ENCODE results near the gene CEBPZOS.
A peak's percentile ranks its signal among the peaks of the same experiment; 100 is the strongest.

CEBPZOS gene

DNA sequence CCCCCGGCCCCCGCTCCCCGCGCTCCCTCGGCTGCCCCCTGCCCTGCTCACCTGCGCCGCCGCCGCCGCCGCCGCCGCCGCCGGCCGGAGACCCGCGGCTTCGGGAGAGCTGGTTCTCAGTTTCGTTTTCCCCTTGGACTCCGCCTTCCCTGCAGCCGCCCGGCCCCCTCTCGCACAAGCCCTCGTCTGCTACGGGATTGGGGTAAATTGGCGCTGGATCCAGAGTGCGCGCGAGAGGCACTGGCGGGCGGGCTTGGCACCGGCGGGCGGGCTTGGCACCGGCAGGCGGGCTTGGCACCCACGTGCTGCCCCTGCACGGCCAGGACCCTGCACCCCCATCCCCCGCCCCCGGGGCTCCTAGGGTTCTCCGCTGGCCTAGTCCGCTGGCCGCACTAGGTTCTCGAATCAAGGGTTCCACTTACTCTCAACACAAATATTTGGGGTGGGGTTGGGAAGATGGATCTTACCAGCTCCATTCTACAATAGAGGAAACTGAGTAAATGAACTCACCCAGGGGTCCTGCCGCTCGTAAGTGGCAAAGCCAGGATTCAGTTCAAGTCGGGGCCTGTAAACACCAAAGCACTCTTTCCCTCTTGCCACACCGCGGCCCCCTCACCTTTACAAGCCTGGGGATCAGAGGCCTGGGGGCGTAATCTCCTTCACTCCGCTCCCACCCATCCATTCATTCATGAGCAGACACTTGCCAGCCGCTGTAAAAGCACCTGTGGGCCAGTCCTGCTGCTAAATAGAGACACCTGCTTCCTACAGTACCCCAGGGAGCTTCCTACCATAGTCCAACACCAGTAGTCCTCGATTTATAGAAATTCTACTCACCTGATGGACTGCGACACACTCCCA, 39.2 kb upstream of the CEBPZOS start, which contains the start of gene EIF2AK2:
EIF2AK2 (minus strand) TSS at position 124 of the 858 bp plus-strand sequence. CDS start 9,174 bp downstream, outside the sequence.
- DNase-seq (ENCODE audit: extremely low read depth, low read depth) = peak; percentile 45
- TF ChIP-seq, protein P1, sequence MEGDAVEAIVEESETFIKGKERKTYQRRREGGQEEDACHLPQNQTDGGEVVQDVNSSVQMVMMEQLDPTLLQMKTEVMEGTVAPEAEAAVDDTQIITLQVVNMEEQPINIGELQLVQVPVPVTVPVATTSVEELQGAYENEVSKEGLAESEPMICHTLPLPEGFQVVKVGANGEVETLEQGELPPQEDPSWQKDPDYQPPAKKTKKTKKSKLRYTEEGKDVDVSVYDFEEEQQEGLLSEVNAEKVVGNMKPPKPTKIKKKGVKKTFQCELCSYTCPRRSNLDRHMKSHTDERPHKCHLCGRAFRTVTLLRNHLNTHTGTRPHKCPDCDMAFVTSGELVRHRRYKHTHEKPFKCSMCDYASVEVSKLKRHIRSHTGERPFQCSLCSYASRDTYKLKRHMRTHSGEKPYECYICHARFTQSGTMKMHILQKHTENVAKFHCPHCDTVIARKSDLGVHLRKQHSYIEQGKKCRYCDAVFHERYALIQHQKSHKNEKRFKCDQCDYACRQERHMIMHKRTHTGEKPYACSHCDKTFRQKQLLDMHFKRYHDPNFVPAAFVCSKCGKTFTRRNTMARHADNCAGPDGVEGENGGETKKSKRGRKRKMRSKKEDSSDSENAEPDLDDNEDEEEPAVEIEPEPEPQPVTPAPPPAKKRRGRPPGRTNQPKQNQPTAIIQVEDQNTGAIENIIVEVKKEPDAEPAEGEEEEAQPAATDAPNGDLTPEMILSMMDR (IDR thresholded peaks at IDR 0.05; ENCODE audit: low read depth, low read length) = no peak

DNA sequence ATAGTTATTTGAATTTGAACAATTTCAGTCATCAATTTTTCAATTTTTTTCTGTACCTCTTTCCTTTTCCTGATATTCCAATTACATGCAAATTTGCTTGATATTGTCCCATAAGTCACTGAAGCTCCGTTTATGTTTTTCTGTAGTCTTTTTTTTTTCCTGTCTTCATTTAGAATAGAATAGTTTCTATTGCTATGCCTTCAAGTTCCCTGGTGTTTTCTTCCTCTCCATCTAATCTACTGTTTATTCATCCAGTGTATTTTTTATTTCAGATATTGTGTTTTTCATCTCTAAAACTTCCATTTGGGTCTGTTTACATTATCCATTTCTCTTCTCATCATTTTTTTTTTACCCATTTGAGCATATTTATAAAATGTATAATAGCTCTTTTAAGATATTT, 31.5 kb upstream of the CEBPZOS start:
- TF ChIP-seq, protein P1 (IDR thresholded peaks at IDR 0.05; ENCODE audit: low read depth, low read length) = no peak

DNA sequence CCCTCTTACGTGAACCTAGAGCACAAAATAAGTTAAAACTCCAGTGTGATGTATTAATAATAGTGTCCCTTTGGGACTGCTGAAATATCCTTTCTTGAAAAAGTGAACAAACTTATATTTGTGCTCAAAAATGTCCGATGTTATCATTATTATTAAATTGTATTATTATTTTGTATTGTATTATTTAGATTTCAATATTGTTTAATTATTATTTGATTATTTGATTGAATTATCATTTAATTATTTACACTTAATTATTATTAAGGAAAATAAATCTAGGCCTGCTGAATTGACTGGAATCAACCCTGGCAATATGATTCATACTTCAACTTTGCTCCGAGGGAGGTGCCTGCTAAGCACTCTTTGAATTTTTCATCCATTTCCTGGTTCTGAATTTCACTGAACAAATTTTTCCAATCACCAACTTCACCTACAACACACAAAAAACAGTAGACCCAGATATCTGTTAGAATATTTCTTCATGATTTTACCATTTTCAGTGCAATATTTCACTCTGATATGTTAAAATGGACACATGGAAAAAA, 28.6 kb upstream of the CEBPZOS start:
- no peak for DNase-seq (ENCODE audit: extremely low read depth, low read depth)
- TF ChIP-seq, protein P1 (IDR thresholded peaks at IDR 0.05; ENCODE audit: low read depth, low read length) = no peak

More for the DNA sequence above, 31.5 kb upstream of the CEBPZOS start:
- DNase-seq (ENCODE audit: extremely low read depth, low read depth) = no peak

DNA sequence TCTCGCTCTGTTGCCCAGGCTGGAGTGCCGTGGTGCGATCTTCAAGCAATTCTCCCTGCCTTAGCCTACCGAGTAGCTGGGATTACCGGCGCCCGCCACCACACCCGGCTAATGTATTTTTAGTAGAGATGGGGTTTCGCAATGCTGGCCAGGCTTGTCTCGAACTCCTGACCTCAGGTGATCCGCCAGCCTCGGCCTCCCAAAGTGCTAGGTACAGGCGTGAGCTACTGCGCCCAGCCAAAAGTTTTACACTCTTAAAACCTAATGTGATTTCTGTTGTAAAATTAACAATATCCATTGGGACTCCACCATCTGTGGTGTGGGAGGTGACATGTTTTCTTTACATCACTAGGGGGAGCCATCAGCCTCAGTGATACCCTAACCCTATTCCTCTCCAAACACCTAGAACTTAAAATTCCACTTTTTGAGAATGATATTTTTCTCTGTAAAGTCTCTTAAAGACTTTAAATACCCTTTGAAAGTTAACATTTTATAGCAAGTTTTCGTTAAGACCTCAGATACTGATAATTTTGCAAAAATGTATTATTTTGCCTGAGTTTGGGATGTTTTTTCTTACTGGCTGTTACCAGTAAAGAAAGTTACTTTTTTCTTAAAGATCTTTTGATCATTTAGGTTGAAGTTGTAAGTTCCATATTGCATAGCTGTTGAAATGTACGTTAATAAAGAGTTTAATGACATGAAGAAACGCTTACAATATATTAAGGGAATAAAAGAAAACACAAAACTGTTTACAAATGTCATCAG, 27.9 kb upstream of the CEBPZOS start:
- DNase-seq (ENCODE audit: extremely low read depth, low read depth) = no peak
- TF ChIP-seq, protein P1 (IDR thresholded peaks at IDR 0.05; ENCODE audit: low read depth, low read length) = peak; percentile 71

DNA sequence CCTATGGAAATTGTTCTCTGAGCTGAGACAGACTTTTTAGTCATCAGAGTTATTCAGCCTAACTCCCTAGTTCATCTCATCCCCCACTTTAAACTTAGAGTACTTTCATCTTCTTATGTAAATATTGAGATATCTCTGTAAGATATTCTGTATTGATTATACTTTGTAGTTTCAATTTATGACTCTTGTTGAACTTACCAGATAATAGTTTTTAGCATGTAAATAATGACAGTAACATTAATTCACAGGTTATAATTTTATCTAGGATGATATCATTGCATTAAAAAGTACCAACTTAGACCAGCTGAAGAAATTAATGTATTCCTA, 24.7 kb upstream of the CEBPZOS start:
- no peak for DNase-seq (ENCODE audit: extremely low read depth, low read depth)
- TF ChIP-seq, protein P1 (IDR thresholded peaks at IDR 0.05; ENCODE audit: low read depth, low read length) = no peak

DNA sequence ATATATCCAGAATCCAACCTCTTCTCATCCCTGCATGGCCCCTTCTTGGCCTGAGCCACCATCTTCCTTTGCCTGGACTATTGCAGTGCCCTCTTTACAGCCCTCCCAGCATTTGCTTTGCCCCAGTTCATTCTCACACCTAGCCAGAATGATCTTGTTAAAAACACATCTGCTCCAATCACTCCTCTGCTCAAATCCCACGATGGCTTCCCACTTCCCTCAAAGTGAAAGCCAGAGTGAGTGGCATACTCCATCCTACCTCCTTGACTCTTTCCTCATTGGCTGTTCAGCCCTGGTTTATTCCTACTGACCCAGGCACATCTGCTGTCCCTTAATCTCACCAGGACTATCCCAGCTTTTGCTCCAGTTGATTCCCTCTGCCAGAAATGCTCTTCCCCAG, 22.6 kb upstream of the CEBPZOS start:
- DNase-seq (ENCODE audit: extremely low read depth, low read depth) = no peak
- TF ChIP-seq, protein P1 (IDR thresholded peaks at IDR 0.05; ENCODE audit: low read depth, low read length) = no peak

Data from AG09319 (cell line).